IMR-90 (cell line): Measurements from ENCODE around the gene IL34. TPM values are rescaled to one million over a fixed set of nuclear protein-coding genes. Genes with fewer than 3 reads are reported as not detected.
A peak's percentile ranks its signal among the peaks of the same experiment; 100 is the strongest.

Source experiments
- ATAC-seq: fragments of 200-7000 bp; cut with Tn5 transposase; 2 replicates; pipeline ENCODE4 v1.9.1; 2020; ENCODE audit warnings: low read depth, mild to moderate bottlenecking, moderate library complexity
- BruUV-seq: library from RNA; stranded (reverse); fragments of 400-500 nt; replicated peaks from 2 replicates; lab custom pipeline; 2021; lab: Mats Ljungman, UMichigan
- CTCF ChIA-PET: fragments of 300-600 bp; formaldehyde crosslinking; extraction: SDS; loops from one replicate; lab custom pipeline; 2021; ENCODE audit warnings: antibody characterized with exemption; lab: Yijun Ruan, JAX
- POLR2A ChIA-PET: fragments of 300-600 bp; sonication (Branson Sonifier 250); formaldehyde crosslinking; loops from one replicate; lab custom pipeline; 2022; ENCODE audit warnings: antibody characterized with exemption; ENCODE audit not compliant: unreplicated experiment; lab: Charles Lee
- DNase-seq: peaks from one replicate; pipeline ENCODE4 v3.0.0; 2013
- H2AFZ ChIP-seq: replicated peaks from 2 replicates; pipeline ENCODE3; 2013; ENCODE audit warnings: low read length, mild to moderate bottlenecking; ENCODE audit not compliant: poor library complexity
- H2AK5ac ChIP-seq: 2 replicates; pipeline ENCODE4 v1.6.1; 2013; ENCODE audit warnings: low read depth, low read length, inconsistent platforms
- H2AK9ac ChIP-seq: replicated peaks from 2 replicates; pipeline ENCODE3; 2013; ENCODE audit warnings: mild to moderate bottlenecking, low read depth, low read length, moderate library complexity; ENCODE audit not compliant: poor library complexity
- H2BK120ac ChIP-seq: 2 replicates; pipeline ENCODE4 v1.6.1; 2013; ENCODE audit warnings: low read depth, low read length, inconsistent platforms
- H2BK15ac ChIP-seq: 3 replicates; pipeline ENCODE4 v1.6.1; 2013; ENCODE audit warnings: low read depth, low read length, inconsistent platforms
- H2BK20ac ChIP-seq: 2 replicates; pipeline ENCODE4 v1.6.1; 2013; ENCODE audit warnings: low read depth, mild to moderate bottlenecking, inconsistent platforms, low read length, moderate library complexity
- H2BK5ac ChIP-seq: 2 replicates; pipeline ENCODE4 v1.6.1; 2013; ENCODE audit warnings: mild to moderate bottlenecking, low read depth, low read length, inconsistent platforms; ENCODE audit not compliant: poor library complexity, severe bottlenecking
- H3K14ac ChIP-seq: replicated peaks from 2 replicates; pipeline ENCODE4 v1.6.1; 2013; ENCODE audit warnings: low read depth, low read length, inconsistent platforms
- H3K18ac ChIP-seq: 2 replicates; pipeline ENCODE4 v1.6.1; 2013; ENCODE audit warnings: low read depth, low read length, control low read depth
- H3K23ac ChIP-seq: 2 replicates; pipeline ENCODE4 v1.6.1; 2013; ENCODE audit warnings: low read depth, low read length, inconsistent platforms
- H3K27ac ChIP-seq: 2 replicates; pipeline ENCODE4 v1.5.1; 2013; ENCODE audit warnings: mild to moderate bottlenecking, control low read depth, low read length; ENCODE audit not compliant: insufficient read depth
- H3K27me3 ChIP-seq: 2 replicates; pipeline ENCODE4 v1.6.1; 2013; ENCODE audit warnings: low read length; ENCODE audit not compliant: control insufficient read depth, insufficient read depth
- H3K36me3 ChIP-seq: 2 replicates; pipeline ENCODE4 v1.6.1; 2013; ENCODE audit warnings: low read length, mixed read lengths; ENCODE audit not compliant: control insufficient read depth, insufficient read depth
- H3K4ac ChIP-seq: 2 replicates; pipeline ENCODE4 v1.6.1; 2013; ENCODE audit warnings: low read depth, low read length, inconsistent platforms
- H3K4me1 ChIP-seq: 2 replicates; pipeline ENCODE4 v1.6.1; 2013; ENCODE audit warnings: low read length, mixed read lengths; ENCODE audit not compliant: control insufficient read depth, insufficient read depth
- H3K4me2 ChIP-seq: 2 replicates; pipeline ENCODE4 v1.6.1; 2013; ENCODE audit warnings: low read depth, mild to moderate bottlenecking, control low read depth, low read length, moderate library complexity
- H3K4me3 ChIP-seq: 2 replicates; pipeline ENCODE4 v1.5.1; 2013; ENCODE audit warnings: low read depth, mild to moderate bottlenecking, control low read depth, low read length, moderate library complexity; ENCODE audit not compliant: insufficient read depth
- H3K56ac ChIP-seq: 2 replicates; pipeline ENCODE4 v1.6.1; 2013; ENCODE audit warnings: low read length, inconsistent platforms; ENCODE audit not compliant: insufficient read depth; ENCODE audit errors: extremely low read depth
- H3K79me1 ChIP-seq, 2 experiments: 2 replicates each; pipeline ENCODE4 v1.6.1; 2013; ENCODE audit warnings: low read length in 2 of 2, inconsistent platforms in 1 of 2, low read depth in 1 of 2
- H3K9ac ChIP-seq: 2 replicates; pipeline ENCODE4 v1.6.1; 2013; ENCODE audit warnings: low read depth, low read length, control low read depth
- H3K9me1 ChIP-seq: 2 replicates; pipeline ENCODE4 v1.6.1; 2013; ENCODE audit warnings: low read length, inconsistent platforms; ENCODE audit not compliant: insufficient read depth
- H3K9me3 ChIP-seq: 2 replicates; pipeline ENCODE4 v1.6.1; 2013; ENCODE audit warnings: low read length; ENCODE audit not compliant: control insufficient read depth, insufficient read depth
- H4K20me1 ChIP-seq: 2 replicates; pipeline ENCODE4 v1.6.1; 2013; ENCODE audit warnings: low read length, inconsistent platforms; ENCODE audit not compliant: insufficient read depth
- H4K5ac ChIP-seq: 2 replicates; pipeline ENCODE4 v1.6.1; 2013; ENCODE audit warnings: mild to moderate bottlenecking, low read depth, low read length, control low read depth
- H4K8ac ChIP-seq, 2 experiments: 2 replicates each; pipeline ENCODE4 v1.6.1; 2013; ENCODE audit warnings: low read depth in 2 of 2, low read length in 2 of 2, control low read depth in 1 of 2, inconsistent platforms in 1 of 2
- H4K91ac ChIP-seq: 2 replicates; pipeline ENCODE4 v1.6.1; 2013; ENCODE audit warnings: low read depth, low read length, inconsistent platforms; ENCODE audit not compliant: insufficient read depth
- CEBPB ChIP-seq: IDR thresholded peaks from 2 replicates; pipeline ENCODE4 v1.6.1; 2012; ENCODE audit warnings: low read depth, low read length, improper control_type of control experiment
- ELK1 ChIP-seq: fragments of 150-350 bp; IDR thresholded peaks from 2 replicates; pipeline ENCODE4 v1.6.1; 2016; ENCODE audit warnings: low read depth, mild to moderate bottlenecking, low read length, moderate library complexity, borderline replicate concordance
- FOS ChIP-seq: fragments of 150-350 bp; IDR thresholded peaks from 2 replicates; pipeline ENCODE4 v1.6.1; 2016; ENCODE audit warnings: low read depth, low read length
- MAFK ChIP-seq: IDR thresholded peaks from 2 replicates; pipeline ENCODE4 v1.6.1; 2012; ENCODE audit warnings: low read depth, low read length, improper control_type of control experiment
- POLR2A ChIP-seq: IDR thresholded peaks from 2 replicates; pipeline ENCODE4 v1.6.1; 2012; ENCODE audit warnings: mild to moderate bottlenecking, low read depth, low read length
- RCOR1 ChIP-seq: IDR thresholded peaks from 2 replicates; pipeline ENCODE4 v1.6.1; 2012; ENCODE audit warnings: mild to moderate bottlenecking, low read length, improper control_type of control experiment; ENCODE audit not compliant: insufficient replicate concordance
- RFX5 ChIP-seq: IDR thresholded peaks from 2 replicates; pipeline ENCODE4 v1.8.0; 2012; ENCODE audit warnings: low read depth, mild to moderate bottlenecking, low read length, moderate library complexity
- SMC3 ChIP-seq: fragments of 150-350 bp; IDR thresholded peaks from 2 replicates; pipeline ENCODE4 v1.6.1; 2016; ENCODE audit warnings: low read depth, mild to moderate bottlenecking, antibody characterized with exemption, low read length, moderate library complexity
- WGBS, 2 experiments: methylation state at CpG; one replicate each; pipeline versions ENCODE4 v1.1.5 to v1.1.7; 2013; ENCODE audit warnings: missing lambda C conversion rate in 2 of 2; ENCODE audit not compliant: insufficient read length in 1 of 2; ENCODE audit errors: extremely low coverage in 2 of 2; 5-methylcytosine and 5-hydroxymethylcytosine counted together
- dilution Hi-C: fragments of 300-500 bp; cut with HindIII; formaldehyde crosslinking; loops from one replicate; pipeline ENCODE4 v1.14.3; 2018; ENCODE audit warnings: low sequenced_read_pairs; ENCODE audit not compliant: unreplicated experiment
- in situ Hi-C: fragments of 300-500 bp; cut with MboI; formaldehyde crosslinking; loops from 3 replicates; pipeline ENCODE4 v1.14.3; 2019; ENCODE audit warnings: low sequenced_read_pairs, inconsistent platforms, mixed read lengths
- intact Hi-C: fragments of 100-400 bp; cut with micrococcal nuclease; formaldehyde crosslinking; loops from 2 replicates; pipeline ENCODE4 v1.10.0; 2022
- polyA plus RNA-seq, 3 experiments: library from polyadenylated mRNA; depleted of rRNA; stranded (reverse); fragments of >200 nt; gene quantifications; 2 replicates each; pipeline ENCODE4 v1.2.3, GENCODE V29; 2012; ENCODE audit warnings: low replicate concordance in 1 of 3
- total RNA-seq: library from RNA; depleted of rRNA; stranded (reverse); fragments of >200 nt; gene quantifications from 2 replicates; pipeline ENCODE4 v1.2.3, GENCODE V29; 2012

The IL34 gene
- total and polyA plus RNA-seq, 2 of the 4 experiments (the other 2 are of a cell fraction) = 1.3 to 2.5 TPM

DNA sequence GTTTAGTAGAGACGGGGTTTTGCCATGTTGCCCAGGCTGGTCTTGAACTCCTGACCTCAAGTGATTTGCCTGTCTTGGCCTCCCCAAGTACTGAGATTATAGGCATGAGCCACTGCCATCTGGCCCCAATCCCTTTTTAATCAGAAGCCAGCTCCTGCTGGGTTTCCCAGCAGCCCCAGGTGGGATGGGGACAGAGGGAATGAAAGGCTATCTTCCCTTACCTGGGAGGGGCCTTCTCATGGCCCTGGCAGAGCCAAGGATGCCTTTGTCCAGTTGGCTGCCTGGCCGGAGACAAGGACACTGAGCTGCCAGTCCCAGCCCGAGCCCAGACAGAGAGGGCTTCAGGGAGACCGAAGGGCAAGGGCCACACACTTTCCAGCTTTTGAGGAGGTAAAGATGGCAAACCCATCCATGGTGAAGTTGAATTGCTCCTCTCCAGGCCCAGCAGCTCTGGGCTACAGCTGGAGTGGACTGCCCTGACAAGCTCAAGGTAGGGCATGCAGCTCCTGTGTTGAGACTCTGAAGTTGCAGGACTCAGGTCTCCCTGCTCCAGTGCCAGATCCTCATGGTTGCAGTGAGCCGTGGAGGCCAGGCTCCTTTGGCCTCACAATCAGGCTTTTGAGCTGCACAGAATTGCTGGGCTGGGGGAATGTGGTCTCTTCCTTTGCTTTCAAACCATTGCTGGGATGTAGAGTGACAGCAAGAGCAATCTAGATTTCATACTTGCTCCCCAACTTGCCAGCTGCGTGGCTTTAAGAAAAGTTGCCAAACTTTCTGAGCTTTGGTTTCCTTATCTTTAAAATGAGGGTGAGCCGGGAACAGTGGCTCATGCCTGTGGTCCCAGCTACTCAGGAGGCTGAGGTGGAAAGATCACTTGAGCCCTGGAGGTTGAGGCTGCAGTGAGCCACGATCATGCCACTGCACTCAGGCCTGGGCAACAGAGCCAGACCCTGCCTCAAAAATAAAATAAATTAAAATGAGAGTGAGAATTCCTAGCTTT, 44.5 kb upstream of the IL34 start:
- no peak overlapping the region for H3K56ac ChIP-seq
- no peak overlapping the region for H3K14ac ChIP-seq
- H3K27me3 ChIP-seq = peaks cover 5% of the 10 kb centered on the region
- H4K91ac ChIP-seq = no peak overlapping the region
- no peak overlapping the region for H3K4me2 ChIP-seq
- ATAC-seq = no peak
- no peak overlapping the region for H2BK20ac ChIP-seq
- no CpG with 5 or more reads among the region's 8 CpGs for WGBS, 2 experiments
- ChIA-PET POLR2A (interaction anchor here (0.6 kb wide), 1 partner anchor 256 kb away, joined by 3 read pairs; no protein-coding TSS in a partner anchor), CTCF (interaction anchor here (0.5 kb wide), 1 partner anchor 74 kb away, joined by 3 read pairs; no protein-coding TSS in a partner anchor)
- BruUV-seq = no TSS peak
- peak overlapping the region; percentile 75 for H2AFZ ChIP-seq
- no peaks in the 10 kb centered on the region for H3K9me1 ChIP-seq
- no peak overlapping the region for H2BK5ac ChIP-seq
- no peak overlapping the region for H2BK15ac ChIP-seq
- H2AK5ac ChIP-seq = peak overlapping the region; percentile 8; the same call in 1 of the 2 replicates
- H3K36me3 ChIP-seq = no peaks in the 10 kb centered on the region
- no peak overlapping the region for H3K27ac ChIP-seq
- dilution Hi-C loops (no loop called here), in situ Hi-C loops (no loop called here), intact Hi-C loops (no loop called here)
- no peak overlapping the region for H4K8ac ChIP-seq
- H3K9me3 ChIP-seq = no peaks in the 10 kb centered on the region
- no peak overlapping the region for H4K5ac ChIP-seq
- H4K20me1 ChIP-seq = no peaks in the 10 kb centered on the region
- H3K9ac ChIP-seq = no peak overlapping the region
- no peaks in the 10 kb centered on the region for H3K79me1 ChIP-seq
- no peak overlapping the region for H2AK9ac ChIP-seq
- no peaks in the 10 kb centered on the region; the same call in 1 of the 2 replicates for H3K4me1 ChIP-seq
- no peak overlapping the region; the same call in 1 of the 2 replicates for H3K23ac ChIP-seq
- H3K4me3 ChIP-seq = no peak overlapping the region
- H3K4ac ChIP-seq = no peak overlapping the region
- H3K18ac ChIP-seq = no peak overlapping the region
- TF ChIP-seq POLR2A = no peak
- TF ChIP-seq RFX5 = no peak
- TF ChIP-seq SMC3 = no peak
- no peak for TF ChIP-seq FOS
- TF ChIP-seq MAFK = no peak
- no peak for TF ChIP-seq CEBPB
- TF ChIP-seq RCOR1 = no peak
- TF ChIP-seq ELK1 = no peak
- peak; percentile 24 for DNase-seq
- no peak overlapping the region for H2BK120ac ChIP-seq
